ENCODE data around the gene VEGFC. TPM values are rescaled to one million over a fixed set of nuclear protein-coding genes. Genes with fewer than 3 reads are reported as not detected.

VEGFC gene
- total RNA-seq, 2 donors from 2014 or later = 0.60 to 0.95 TPM

DNA sequence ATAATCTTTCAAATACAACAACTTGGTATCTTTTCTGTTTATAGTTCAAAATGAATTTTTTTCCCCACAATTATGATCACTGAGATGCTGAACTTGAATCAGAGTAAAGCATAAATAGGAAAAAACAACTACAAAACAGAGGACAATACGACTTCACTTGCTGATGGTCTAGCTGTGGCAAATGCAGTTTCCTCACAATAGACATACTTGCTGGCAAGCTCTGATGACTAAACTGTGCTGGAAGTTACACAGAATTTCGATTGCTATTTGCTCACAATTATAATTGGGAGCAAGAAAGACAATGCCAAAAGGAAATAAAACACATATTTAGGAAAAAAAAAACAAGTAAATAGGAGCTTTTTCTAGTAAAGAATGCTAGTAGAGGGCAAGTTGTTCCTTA, 14.7 kb downstream of the VEGFC start:
- H3K9ac ChIP-seq (ENCODE audit: extremely low read depth, low read length, poor library complexity, severe bottlenecking) = no peak overlapping the region
- H3K27ac ChIP-seq (ENCODE audit: low read depth, low read length) = no peak overlapping the region
- no peak overlapping the region for H3K4me3 Mint-ChIP-seq
- no peaks in the 10 kb centered on the region for H3K27me3 Mint-ChIP-seq (ENCODE audit: insufficient read depth)
- H3K27me3 ChIP-seq (ENCODE audit: control insufficient read depth, insufficient read depth, low read length, poor library complexity, severe bottlenecking) = no peaks in the 10 kb centered on the region
- no peaks in the 10 kb centered on the region for H3K9me3 Mint-ChIP-seq
- no peaks in the 10 kb centered on the region for H3K4me1 ChIP-seq (ENCODE audit: control insufficient read depth, insufficient read depth, low read length)
- 0 to 45% methylated on average over 1 to 2 of the region's 2 CpGs for WGBS, 2 experiments (ENCODE audit: insufficient coverage in 1 of 2, insufficient read length in 1 of 2)
- TF ChIP-seq, protein P1, sequence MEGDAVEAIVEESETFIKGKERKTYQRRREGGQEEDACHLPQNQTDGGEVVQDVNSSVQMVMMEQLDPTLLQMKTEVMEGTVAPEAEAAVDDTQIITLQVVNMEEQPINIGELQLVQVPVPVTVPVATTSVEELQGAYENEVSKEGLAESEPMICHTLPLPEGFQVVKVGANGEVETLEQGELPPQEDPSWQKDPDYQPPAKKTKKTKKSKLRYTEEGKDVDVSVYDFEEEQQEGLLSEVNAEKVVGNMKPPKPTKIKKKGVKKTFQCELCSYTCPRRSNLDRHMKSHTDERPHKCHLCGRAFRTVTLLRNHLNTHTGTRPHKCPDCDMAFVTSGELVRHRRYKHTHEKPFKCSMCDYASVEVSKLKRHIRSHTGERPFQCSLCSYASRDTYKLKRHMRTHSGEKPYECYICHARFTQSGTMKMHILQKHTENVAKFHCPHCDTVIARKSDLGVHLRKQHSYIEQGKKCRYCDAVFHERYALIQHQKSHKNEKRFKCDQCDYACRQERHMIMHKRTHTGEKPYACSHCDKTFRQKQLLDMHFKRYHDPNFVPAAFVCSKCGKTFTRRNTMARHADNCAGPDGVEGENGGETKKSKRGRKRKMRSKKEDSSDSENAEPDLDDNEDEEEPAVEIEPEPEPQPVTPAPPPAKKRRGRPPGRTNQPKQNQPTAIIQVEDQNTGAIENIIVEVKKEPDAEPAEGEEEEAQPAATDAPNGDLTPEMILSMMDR (conservative IDR thresholded peaks at IDR 0.05) = no peak
- no peaks in the 10 kb centered on the region for H3K9me3 ChIP-seq (ENCODE audit: control insufficient read depth, low read length)
- H3K4me1 Mint-ChIP-seq = peaks cover 12% of the 10 kb centered on the region
- H3K36me3 ChIP-seq (ENCODE audit: control insufficient read depth, insufficient read depth, low read length) = no peaks in the 10 kb centered on the region
- H3K36me3 Mint-ChIP-seq (ENCODE audit: low read depth) = no peaks in the 10 kb centered on the region
- H3K4me3 ChIP-seq (ENCODE audit: low read length) = no peak overlapping the region
- no peak for DNase-seq
- no peak overlapping the region for H3K27ac Mint-ChIP-seq

DNA sequence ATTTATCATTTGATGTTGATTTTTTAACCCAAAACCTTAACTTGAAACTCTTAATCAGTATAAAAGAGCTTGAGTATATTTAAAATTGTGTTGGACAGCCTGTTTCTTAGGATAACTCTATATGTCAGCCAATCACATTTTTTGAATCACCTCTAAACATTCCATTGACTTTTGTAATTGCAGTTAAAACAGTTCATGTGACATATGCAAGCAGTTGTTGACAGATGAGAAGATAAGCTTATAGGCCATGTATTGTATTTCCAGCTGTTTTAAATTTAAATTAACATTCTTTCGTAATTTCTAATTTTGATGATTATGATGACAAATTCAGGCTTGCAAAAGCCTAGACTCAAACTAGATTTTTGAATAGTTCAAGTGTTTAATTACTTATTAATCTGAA, 17.4 kb downstream of the VEGFC start:
- Histone ChIP-seq H3K4me3 (ENCODE audit: low read length) (no peak overlapping the region), H3K4me1 (ENCODE audit: control insufficient read depth, insufficient read depth, low read length) (no peaks in the 10 kb centered on the region), H3K9ac (ENCODE audit: extremely low read depth, low read length, poor library complexity, severe bottlenecking) (no peak overlapping the region), H3K27me3 (ENCODE audit: control insufficient read depth, insufficient read depth, low read length, poor library complexity, severe bottlenecking) (no peaks in the 10 kb centered on the region), H3K27ac (ENCODE audit: low read depth, low read length) (no peak overlapping the region), H3K9me3 (ENCODE audit: control insufficient read depth, low read length) (no peaks in the 10 kb centered on the region), H3K36me3 (ENCODE audit: control insufficient read depth, insufficient read depth, low read length) (no peaks in the 10 kb centered on the region)
- H3K4me3 Mint-ChIP-seq = no peak overlapping the region
- no peak overlapping the region for H3K27ac Mint-ChIP-seq
- no peaks in the 10 kb centered on the region for H3K9me3 Mint-ChIP-seq
- no peaks in the 10 kb centered on the region for H3K36me3 Mint-ChIP-seq (ENCODE audit: low read depth)
- H3K4me1 Mint-ChIP-seq = peaks cover 6% of the 10 kb centered on the region
- TF ChIP-seq, protein P1 (conservative IDR thresholded peaks at IDR 0.05) = no peak
- WGBS, 2 experiments (ENCODE audit: insufficient coverage in 1 of 2, insufficient read length in 1 of 2) = 92% methylated on average over 1 of the region's 1 CpG; no CpG with 5 or more reads in 1 of the 2 experiments
- H3K27me3 Mint-ChIP-seq (ENCODE audit: insufficient read depth) = no peaks in the 10 kb centered on the region
- no peak for DNase-seq

DNA sequence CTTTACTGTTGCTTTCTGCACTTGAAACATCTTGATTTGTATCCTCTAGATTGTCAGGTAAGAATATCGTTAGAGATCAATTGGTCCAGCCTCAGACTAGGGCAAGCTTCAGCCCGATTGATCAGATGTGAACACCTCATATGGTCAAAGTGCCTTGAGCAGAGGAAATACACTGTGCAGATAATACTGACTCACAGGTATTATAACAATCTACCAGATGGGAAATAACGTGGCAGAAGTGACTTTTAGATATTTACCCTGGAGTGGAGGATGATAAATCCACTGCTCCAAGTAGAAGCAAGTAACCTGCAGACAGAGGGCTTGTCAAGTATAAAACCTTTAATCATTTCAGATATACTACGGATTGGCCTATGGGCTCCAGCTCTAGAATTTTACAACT, 17.9 kb downstream of the VEGFC start:
- DNase-seq = no peak
- Histone ChIP-seq H3K9ac (ENCODE audit: extremely low read depth, low read length, poor library complexity, severe bottlenecking) (no peak overlapping the region), H3K4me3 (ENCODE audit: low read length) (no peak overlapping the region), H3K27me3 (ENCODE audit: control insufficient read depth, insufficient read depth, low read length, poor library complexity, severe bottlenecking) (no peaks in the 10 kb centered on the region), H3K9me3 (ENCODE audit: control insufficient read depth, low read length) (no peaks in the 10 kb centered on the region), H3K36me3 (ENCODE audit: control insufficient read depth, insufficient read depth, low read length) (no peaks in the 10 kb centered on the region), H3K27ac (ENCODE audit: low read depth, low read length) (no peak overlapping the region), H3K4me1 (ENCODE audit: control insufficient read depth, insufficient read depth, low read length) (no peaks in the 10 kb centered on the region)
- H3K27me3 Mint-ChIP-seq (ENCODE audit: insufficient read depth) = no peaks in the 10 kb centered on the region
- peaks cover 6% of the 10 kb centered on the region for H3K4me1 Mint-ChIP-seq
- TF ChIP-seq, protein P1 (conservative IDR thresholded peaks at IDR 0.05) = no peak
- WGBS, 2 experiments (ENCODE audit: insufficient coverage in 1 of 2, insufficient read length in 1 of 2) = 44 to 59% methylated on average over 2 to 3 of the region's 4 CpGs
- H3K9me3 Mint-ChIP-seq = no peaks in the 10 kb centered on the region
- H3K4me3 Mint-ChIP-seq = no peak overlapping the region
- no peak overlapping the region for H3K27ac Mint-ChIP-seq
- no peaks in the 10 kb centered on the region for H3K36me3 Mint-ChIP-seq (ENCODE audit: low read depth)
